Breast epithelium (tissue), 4 donors: ENCODE data around the gene PSMD1. TPM values are rescaled to one million over a fixed set of nuclear protein-coding genes. Genes with fewer than 3 reads are reported as not detected.

ENCODE experiments used
- DNase-seq, 2 donors: peaks; one replicate each; pipeline ENCODE4 v3.0.0-alpha.2; 2019; ENCODE audit warnings: low spot score in 2 of 2
- H3K27ac ChIP-seq, 2 donors: fragments of 200-600 bp; sonication (generic) in 1 of 2; one replicate each; pipeline ENCODE4 v1.5.1; 2016 to 2019; ENCODE audit warnings: mild to moderate bottlenecking in 1 of 2
- H3K27me3 ChIP-seq, 2 donors: fragments of 200-600 bp; sonication (generic) in 1 of 2; one replicate each; pipeline versions ENCODE4 v1.5.1 to v1.6.0; 2017 to 2019; ENCODE audit warnings: control low read depth in 1 of 2, mild to moderate bottlenecking in 1 of 2
- H3K36me3 ChIP-seq: fragments of 200-600 bp; one replicate; pipeline ENCODE4 v1.5.1; 2019
- H3K4me1 ChIP-seq, 2 donors: fragments of 200-600 bp; sonication (generic); one replicate each; pipeline ENCODE4 v1.5.1; 2016 to 2019; ENCODE audit warnings: control low read depth in 1 of 2
- H3K4me3 ChIP-seq, 3 donors: fragments of 200-600 bp; sonication (generic); 1 replicate in 2 of 3; 2 replicates in 1 of 3; pipeline ENCODE4 v1.5.1; 2016 to 2019; ENCODE audit warnings: mild to moderate bottlenecking in 3 of 3, moderate library complexity in 2 of 3
- H3K9me3 ChIP-seq, 2 donors: fragments of 200-600 bp; sonication (generic) in 1 of 2; one replicate each; pipeline ENCODE4 v1.5.1; 2016 to 2019; ENCODE audit warnings: control low read depth in 1 of 2
- CTCF ChIP-seq, 3 donors: fragments of 450-650 bp; IDR thresholded peaks; one replicate each; pipeline ENCODE4 v1.5.1; 2016 to 2017; ENCODE audit warnings: antibody characterized with exemption in 3 of 3, mild to moderate bottlenecking in 3 of 3, moderate library complexity in 3 of 3
- POLR2A ChIP-seq: fragments of 450-650 bp; IDR thresholded peaks from one replicate; pipeline ENCODE4 v1.6.1; 2016; ENCODE audit warnings: antibody characterized with exemption, mild to moderate bottlenecking, moderate library complexity
- POLR2AphosphoS5 ChIP-seq, 3 donors: sonication (generic); formaldehyde crosslinking; IDR thresholded peaks; one replicate each; pipeline ENCODE4 v1.6.1; 2017; ENCODE audit warnings: antibody characterized with exemption in 3 of 3
- intact Hi-C: fragments of 100-400 bp; cut with DNase I; formaldehyde crosslinking; loops from one replicate; pipeline ENCODE4 v1.15.1; 2023; ENCODE audit warnings: low total_unique reads
- total RNA-seq, 3 donors: library from RNA; depleted of rRNA; stranded (reverse); fragments of >200 nt; gene quantifications; one replicate each; pipeline ENCODE4 v1.1.0, GENCODE V29; 2016

PSMD1 gene
- total RNA-seq, 3 donors from 2014 or later, result 63.8 to 73.0 (median 69.2) TPM

GRCh38 chr2:231218366-231218765 is 161.7 kb downstream of the PSMD1 start:
- no peak for DNase-seq
- Histone ChIP-seq H3K36me3 (no peaks in the 10 kb centered on the region), H3K27ac (no peak overlapping the region), H3K27me3 (no peaks in the 10 kb centered on the region), H3K9me3 (no peaks in the 10 kb centered on the region), H3K4me3 (no peak overlapping the region), H3K4me1 (no peaks in the 10 kb centered on the region)
- intact Hi-C loops, result no loop called here
- TF ChIP-seq CTCF (IDR thresholded peaks at IDR 0.05), result no peak
- TF ChIP-seq POLR2A, result no peak
- TF ChIP-seq POLR2AphosphoS5 (IDR thresholded peaks at IDR 0.05), result no peak

GRCh38 chr2:231219289-231219688 is 162.6 kb downstream of the PSMD1 start:
- no peak for TF ChIP-seq CTCF (IDR thresholded peaks at IDR 0.05)
- TF ChIP-seq POLR2AphosphoS5 (IDR thresholded peaks at IDR 0.05), result no peak
- no peak for TF ChIP-seq POLR2A
- no peak overlapping the region for H3K27ac ChIP-seq
- DNase-seq, result no peak
- no peaks in the 10 kb centered on the region for H3K9me3 ChIP-seq
- peaks cover 0 to 5% of the 10 kb centered on the region in 2 donors for H3K4me1 ChIP-seq
- no peak overlapping the region for H3K4me3 ChIP-seq
- no peaks in the 10 kb centered on the region for H3K27me3 ChIP-seq
- H3K36me3 ChIP-seq, result no peaks in the 10 kb centered on the region
- intact Hi-C loops, result no loop called here

- H3K4me1 ChIP-seq, result peaks cover 0 to 5% of the 10 kb centered on the region in 2 donors
- DNase-seq, result no peak
Measured at GRCh38 chr2:231221761-231222160, 165.1 kb downstream of the PSMD1 start.

More at GRCh38 chr2:231221761-231222160, 165.1 kb downstream of the PSMD1 start:
- H3K27me3 ChIP-seq, result no peaks in the 10 kb centered on the region
- H3K4me3 ChIP-seq, result no peak overlapping the region
- H3K27ac ChIP-seq, result no peak overlapping the region
- no peaks in the 10 kb centered on the region for H3K9me3 ChIP-seq
- TF ChIP-seq CTCF (IDR thresholded peaks at IDR 0.05) (no peak), POLR2AphosphoS5 (IDR thresholded peaks at IDR 0.05) (no peak), POLR2A (no peak)
- intact Hi-C loops, result no loop called here
- no peaks in the 10 kb centered on the region for H3K36me3 ChIP-seq

Other genes with a start within 250 kb of the PSMD1 start
- gene ITM2C, start 191.9 kb upstream of the PSMD1 start, total RNA-seq, result 10 to 100 TPM; 24.5 to 46.2 (median 36.3) TPM
- under 1 TPM in 2 of 3 donors, not detected in 1; 0.16 to 0.44 TPM for gene GPR55, start 131.6 kb upstream of the PSMD1 start, total RNA-seq
- not detected for gene SPATA3, start 60.7 kb upstream of the PSMD1 start, total RNA-seq
- 1 to 10 TPM in 2 of 3 donors, under 1 TPM in 1; 0.16 to 7.2 (median 1.3) TPM for gene C2orf72, start 19.3 kb upstream of the PSMD1 start, total RNA-seq
- gene HTR2B, start 68.2 kb downstream of the PSMD1 start, total RNA-seq, result 1 to 10 TPM in 1 of 3 donors, under 1 TPM in 2; 0.29 to 1.4 (median 0.98) TPM
- gene ARMC9, start 141.8 kb downstream of the PSMD1 start, total RNA-seq, result 10 to 100 TPM in 2 of 3 donors, 1 to 10 TPM in 1; 4.0 to 20.8 (median 18.0) TPM